ENCODE results near the gene SLC12A8.

GRCh38 chr3:125212509-125213363 is at the start of gene SLC12A8:
- TF ChIP-seq CTCF (IDR thresholded peaks at IDR 0.05; ENCODE audit: low read depth, low read length) (no peak), POLR2A (IDR thresholded peaks at IDR 0.05; ENCODE audit: extremely low read depth, insufficient read length) (no peak), MYC (IDR thresholded peaks at IDR 0.05; ENCODE audit: low read depth, low read length) (no peak)
- TF ChIP-seq, protein P1, sequence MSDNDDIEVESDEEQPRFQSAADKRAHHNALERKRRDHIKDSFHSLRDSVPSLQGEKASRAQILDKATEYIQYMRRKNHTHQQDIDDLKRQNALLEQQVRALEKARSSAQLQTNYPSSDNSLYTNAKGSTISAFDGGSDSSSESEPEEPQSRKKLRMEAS (IDR thresholded peaks at IDR 0.05; ENCODE audit: low read depth, low read length): no peak
